SW480 (cell line): Measurements from ENCODE around the gene STPG3.

Source experiments
- DNase-seq: peaks from one replicate; pipeline ENCODE4 v3.0.0-alpha.2; 2016; ENCODE audit warnings: low spot score

The STPG3 gene

GRCh38 chr9:137266585-137267453 lies 15.7 kb downstream of the STPG3 start:
- DNase-seq = no peak

GRCh38 chr9:137267933-137268355 lies 16.9 kb downstream of the STPG3 start:
- no peak for DNase-seq

- no peak for DNase-seq
Measured at GRCh38 chr9:137268538-137269201, 17.6 kb downstream of the STPG3 start.

- DNase-seq = no peak
Measured at GRCh38 chr9:137269231-137269772, 18.2 kb downstream of the STPG3 start.

GRCh38 chr9:137270929-137271695 lies 20.0 kb downstream of the STPG3 start:
- no peak for DNase-seq

- no peak for DNase-seq
Measured at GRCh38 chr9:137271696-137272076, 20.6 kb downstream of the STPG3 start.

- DNase-seq = no peak
Measured at GRCh38 chr9:137272241-137273094, 21.4 kb downstream of the STPG3 start.

- DNase-seq = no peak
Measured at GRCh38 chr9:137273095-137273490, 22.0 kb downstream of the STPG3 start.

- DNase-seq = no peak
Measured at GRCh38 chr9:137273611-137274320, 22.7 kb downstream of the STPG3 start.

GRCh38 chr9:137275203-137275587 lies 24.1 kb downstream of the STPG3 start:
- no peak for DNase-seq

GRCh38 chr9:137275588-137276472 lies 24.7 kb downstream of the STPG3 start:
- no peak for DNase-seq

GRCh38 chr9:137276473-137277328 lies 25.6 kb downstream of the STPG3 start:
- DNase-seq = no peak

- peak; percentile 82 for DNase-seq
Measured at GRCh38 chr9:137277329-137278041, 26.4 kb downstream of the STPG3 start, which contains the start of gene TOR4A. Gene TOR4A (plus strand): TSS chr9:137277726. CDS start chr9:137278690, 964 bp downstream.

- no peak for DNase-seq
Measured at GRCh38 chr9:137278061-137278701, 27.1 kb downstream of the STPG3 start.

GRCh38 chr9:137278721-137279711 lies 27.9 kb downstream of the STPG3 start:
- DNase-seq = no peak
